HG03354 (cell line): ENCODE results near the gene ISL1.

Experiments
- ATAC-seq: cut with Tn5 transposase; IDR thresholded peaks from one replicate; pipeline ENCODE4 v1.9.1; 2021; ENCODE audit warnings: mild to moderate bottlenecking; ENCODE audit not compliant: unreplicated experiment, poor library complexity, severe bottlenecking

ISL1 gene

DNA sequence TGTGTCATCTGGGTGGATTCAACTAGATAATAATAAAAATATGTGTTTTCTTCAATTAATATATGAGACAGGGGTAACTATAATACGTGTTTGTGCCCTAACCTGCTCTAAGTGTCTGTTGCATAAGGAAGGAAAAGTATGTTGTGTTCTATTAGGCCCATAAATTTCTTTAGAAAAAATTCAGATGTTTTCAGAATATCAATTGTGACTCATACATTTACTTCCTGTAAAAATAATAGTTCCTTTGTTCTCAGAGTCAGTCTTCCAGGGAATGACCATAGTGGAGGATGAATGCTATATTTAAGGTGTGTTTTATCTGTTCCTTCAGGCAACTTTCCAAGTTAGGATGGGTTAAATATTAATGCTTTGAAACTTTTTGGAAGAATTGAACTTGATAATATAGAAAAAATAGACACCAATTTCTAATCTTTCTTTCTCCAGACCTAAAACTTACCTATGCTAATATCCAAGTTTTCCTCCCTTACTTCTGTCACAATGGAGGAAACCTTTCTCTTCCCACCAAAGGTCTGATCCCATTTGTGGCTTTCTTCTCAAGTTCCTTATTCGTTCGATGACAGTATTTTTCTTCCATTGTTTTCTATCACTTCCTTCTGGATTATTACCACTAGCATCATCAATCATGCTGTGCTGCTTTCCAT is 49.9 kb downstream of the ISL1 start:
- no peak for ATAC-seq

DNA sequence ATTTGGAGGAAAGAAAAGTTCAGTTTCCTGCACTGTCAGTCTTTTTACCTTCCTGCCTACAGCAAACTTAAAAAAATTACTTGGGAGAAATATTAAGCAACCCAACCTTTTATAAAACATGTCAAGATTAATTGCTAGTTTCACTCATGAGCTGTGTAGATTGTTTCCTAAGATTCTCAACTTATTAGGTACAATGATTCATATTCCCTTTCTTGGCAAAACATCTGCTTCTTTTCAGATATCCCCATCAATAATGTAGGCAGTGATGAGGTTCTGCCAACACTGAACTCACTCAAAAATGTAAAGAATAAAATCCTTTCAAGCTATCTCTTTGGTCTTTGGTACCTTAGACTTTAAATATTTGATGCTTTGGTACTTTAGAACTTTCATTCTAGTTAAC is 56.0 kb downstream of the ISL1 start:
- no peak for ATAC-seq
